T1000 (cell line): ENCODE results near the gene RGS3.
A peak's percentile ranks its signal among the peaks of the same experiment; 100 is the strongest.

ENCODE experiments used
- DNase-seq: peaks from one replicate; lab custom pipeline; 2025; ENCODE audit warnings: mixed read lengths; lab: John Stamatoyannopoulos, UW

Gene RGS3

GRCh38 chr9:113572076-113572861 is 108.7 kb downstream of the RGS3 start:
- no peak for DNase-seq

GRCh38 chr9:113573046-113573958 is 109.8 kb downstream of the RGS3 start:
- DNase-seq = no peak

- DNase-seq = no peak
Observed at GRCh38 chr9:113573959-113574352, 110.4 kb downstream of the RGS3 start.

- DNase-seq = no peak
Observed at GRCh38 chr9:113574441-113575262, 111.1 kb downstream of the RGS3 start.

GRCh38 chr9:113577525-113578261 is 114.2 kb downstream of the RGS3 start:
- DNase-seq = peak; percentile 26

GRCh38 chr9:113578279-113578865 is 114.8 kb downstream of the RGS3 start:
- peak; percentile 70 for DNase-seq

GRCh38 chr9:113578882-113579282 is 115.4 kb downstream of the RGS3 start:
- peak; percentile 84 for DNase-seq

- peak; percentile 52 for DNase-seq
Observed at GRCh38 chr9:113579283-113580040, 115.9 kb downstream of the RGS3 start.

- DNase-seq = no peak
Observed at GRCh38 chr9:113580041-113580953, 116.8 kb downstream of the RGS3 start.

GRCh38 chr9:113580954-113581311 is 117.4 kb downstream of the RGS3 start:
- DNase-seq = no peak

- DNase-seq = no peak
Observed at GRCh38 chr9:113581865-113582697, 118.6 kb downstream of the RGS3 start.

- no peak for DNase-seq
Observed at GRCh38 chr9:113582698-113583200, 119.2 kb downstream of the RGS3 start.

GRCh38 chr9:113583511-113584427 is 120.2 kb downstream of the RGS3 start:
- DNase-seq = no peak

- DNase-seq = no peak
Observed at GRCh38 chr9:113584428-113585084, 121.0 kb downstream of the RGS3 start.

GRCh38 chr9:113585085-113585442 is 121.5 kb downstream of the RGS3 start:
- DNase-seq = no peak

- DNase-seq = no peak
Observed at GRCh38 chr9:113585555-113585954, 122.0 kb downstream of the RGS3 start.
